ENCODE measurements around the gene KNOP1. TPM values are rescaled to one million over a fixed set of nuclear protein-coding genes. Genes with fewer than 3 reads are reported as not detected.

KNOP1 gene
- total and polyA plus RNA-seq, 10 of the 15 experiments (the other 5 are each of a cell fraction or from before 2014, with no cell fraction given) = 13.8 to 47.2 (median 32.1) TPM

DNA sequence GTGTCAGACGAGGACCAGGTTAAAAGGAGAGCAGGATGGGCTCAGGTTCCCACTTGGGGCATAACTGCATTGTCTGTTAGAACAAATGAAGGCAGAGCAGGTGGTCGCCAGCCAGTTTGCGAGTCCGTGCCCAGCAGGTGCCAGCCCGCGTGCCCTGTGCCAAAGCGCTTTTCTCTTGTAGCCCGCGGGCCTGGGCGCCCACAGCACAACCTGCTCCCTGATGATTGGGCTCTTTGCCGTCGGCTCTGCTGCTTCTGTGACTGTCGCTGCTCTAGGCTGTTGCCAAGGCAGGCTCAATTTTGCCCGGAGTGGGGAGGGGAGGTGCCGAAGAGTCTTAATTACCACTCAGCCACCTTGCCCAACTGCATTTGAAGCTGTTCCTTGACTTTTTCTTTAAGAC lies 21.1 kb downstream of the KNOP1 start (continued):
- TF ChIP-seq ZNF592 (IDR thresholded peaks at IDR 0.05) (no peak), EGR1 (IDR thresholded peaks at IDR 0.05; ENCODE audit: borderline replicate concordance in 1 of 2, low read depth in 2 of 2, low read length in 2 of 2) (no peak), WRNIP1 (IDR thresholded peaks at IDR 0.05; ENCODE audit: borderline replicate concordance, low read depth, low read length) (no peak), SUPT20H (IDR thresholded peaks at IDR 0.05; ENCODE audit: borderline replicate concordance, control insufficient read depth, low read depth, low read length) (no peak)

DNA sequence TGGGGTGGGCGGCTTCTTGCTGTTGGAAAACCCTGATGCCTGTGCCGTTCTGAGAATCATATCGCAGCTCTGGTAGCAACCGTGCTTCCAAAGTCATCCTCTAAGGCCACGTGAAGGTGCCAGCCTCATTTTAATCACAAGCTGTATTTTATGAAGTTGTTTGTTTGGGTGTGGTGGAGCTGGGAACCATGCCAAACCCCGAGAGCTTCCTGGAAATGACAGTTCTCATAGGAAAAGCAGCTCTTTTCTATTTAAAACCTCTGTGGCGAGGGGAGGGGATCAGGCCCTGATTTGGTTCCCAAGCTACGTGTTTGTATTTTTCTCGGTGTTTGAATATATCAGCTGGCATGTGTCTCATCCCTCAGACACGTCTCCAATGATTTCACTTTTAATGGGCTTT lies 21.7 kb downstream of the KNOP1 start:
- RAD21 ChIA-PET (ENCODE audit: unreplicated experiment) = no interaction called here
- TF ChIP-seq JUNB (IDR thresholded peaks at IDR 0.05) (no peak), RBBP5 (conservative IDR thresholded peaks at IDR 0.05) (no peak), BHLHE40 (IDR thresholded peaks at IDR 0.05; ENCODE audit: borderline replicate concordance in 1 of 2, low read depth in 2 of 2, low read length in 1 of 2) (no peak), NR2C1 (IDR thresholded peaks at IDR 0.05) (no peak), CBX5 (IDR thresholded peaks at IDR 0.05; ENCODE audit: low read depth) (no peak), MYC (IDR thresholded peaks at IDR 0.05; ENCODE audit: insufficient read depth, insufficient read length, insufficient replicate concordance, low read length, severe bottlenecking) (no peak), KLF5 (IDR thresholded peaks at IDR 0.05; ENCODE audit: partially characterized antibody) (no peak), RAD21 (IDR thresholded peaks at IDR 0.05; ENCODE audit: insufficient read depth, low read depth, low read length) (no peak), IRF4 (IDR thresholded peaks at IDR 0.05; ENCODE audit: low read depth, low read length) (no peak), LARP7 (IDR thresholded peaks at IDR 0.05) (no peak), SMC3 (IDR thresholded peaks at IDR 0.05; ENCODE audit: borderline replicate concordance, low read length) (no peak), BCL11A (IDR thresholded peaks at IDR 0.05; ENCODE audit: low read depth, low read length) (no peak), TCF12 (IDR thresholded peaks at IDR 0.05; ENCODE audit: low read depth, low read length) (no peak), FOXM1 (IDR thresholded peaks at IDR 0.05; ENCODE audit: low read depth, low read length) (no peak), ZNF207 (IDR thresholded peaks at IDR 0.05; ENCODE audit: borderline replicate concordance) (no peak)
- TF ChIP-seq, protein P1, sequence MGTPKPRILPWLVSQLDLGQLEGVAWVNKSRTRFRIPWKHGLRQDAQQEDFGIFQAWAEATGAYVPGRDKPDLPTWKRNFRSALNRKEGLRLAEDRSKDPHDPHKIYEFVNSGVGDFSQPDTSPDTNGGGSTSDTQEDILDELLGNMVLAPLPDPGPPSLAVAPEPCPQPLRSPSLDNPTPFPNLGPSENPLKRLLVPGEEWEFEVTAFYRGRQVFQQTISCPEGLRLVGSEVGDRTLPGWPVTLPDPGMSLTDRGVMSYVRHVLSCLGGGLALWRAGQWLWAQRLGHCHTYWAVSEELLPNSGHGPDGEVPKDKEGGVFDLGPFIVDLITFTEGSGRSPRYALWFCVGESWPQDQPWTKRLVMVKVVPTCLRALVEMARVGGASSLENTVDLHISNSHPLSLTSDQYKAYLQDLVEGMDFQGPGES (IDR thresholded peaks at IDR 0.05) = no peak

More for the DNA sequence above, 21.7 kb downstream of the KNOP1 start:
- ChIA-PET SMC1A (ENCODE audit: uncharacterized antibody, unreplicated experiment) (interaction anchor here (1.0 kb wide), 1 partner anchor 95 kb away, joined by 3 read pairs; no protein-coding TSS in a partner anchor), POLR2A (no interaction called here), CTCF (interaction anchor here (0.6 to 0.9 kb wide), 2 partner anchors 100 to 190 kb away, joined by 3 read pairs; no protein-coding TSS in a partner anchor)
- ATAC-seq (no peak), DNase-seq (ENCODE audit: low read depth, low spot score) (no peak), FAIRE-seq (no peak)
- H3K9me3 ChIP-seq (replicated peaks; ENCODE audit: control insufficient read depth, insufficient read depth, low read length) = no peaks in the 10 kb centered on the region
- 0 out of 2 replicates have a peak, but pooled peaks cover 2% of the 10 kb centered on the region for H3K4me1 ChIP-seq (ENCODE audit: control insufficient read depth, insufficient read depth, low read length)
- H2AFZ ChIP-seq (ENCODE audit: control insufficient read depth, low read depth, low read length) = no peak overlapping the region
- in situ Hi-C loops (cut with MboI) = no loop called here
- H3K4me3 ChIP-seq = no peak overlapping the region
- BruUV-seq (replicated peaks) = TSS peak; percentile 28
- no peak overlapping the region for H3K27ac ChIP-seq (ENCODE audit: control insufficient read depth, insufficient read depth)
- H3K4me2 ChIP-seq (ENCODE audit: control insufficient read depth, insufficient read depth) = no peak overlapping the region
- H4K20me1 ChIP-seq (ENCODE audit: control insufficient read depth, insufficient read depth) = no peaks in the 10 kb centered on the region
- peaks cover 0 to 6% of the 10 kb centered on the region in 2 experiments; a peak in 2 of 4 replicates for H3K36me3 ChIP-seq (ENCODE audit: control insufficient read depth in 2 of 2, insufficient read depth in 2 of 2, low read length in 1 of 2)
- no peaks in the 10 kb centered on the region for H3K27me3 ChIP-seq (replicated peaks in 1 of 2; ENCODE audit: control insufficient read depth in 2 of 2, insufficient read depth in 2 of 2, low read length in 1 of 2)
- no peaks in the 10 kb centered on the region for H3K79me2 ChIP-seq (ENCODE audit: control insufficient read depth, insufficient read depth, low read length)
- 68% methylated on average over 10 of the region's 10 CpGs for WGBS (ENCODE audit: insufficient coverage, insufficient replicate concordance, low lambda C conversion rate, missing lambda C conversion rate)
- intact Hi-C loops (cut with micrococcal nuclease; ENCODE audit: unreplicated experiment) = no loop called here
- H3K9ac ChIP-seq (ENCODE audit: control insufficient read depth, insufficient read depth, low read length) = no peak overlapping the region

All from GM12878 (cell line).